Activated CD8-positive, alpha-beta memory T cell treated with anti-CD3 and anti-CD28 coated beads for 48 hours (primary cell): ENCODE results near the gene TUG1.

Source experiments
- DNase-seq, 3 experiments: peaks; one replicate each; pipeline ENCODE4 v3.0.0-alpha.2; 2020; ENCODE audit warnings: low read depth in 2 of 3, low spot score in 2 of 3

TUG1 gene

DNA sequence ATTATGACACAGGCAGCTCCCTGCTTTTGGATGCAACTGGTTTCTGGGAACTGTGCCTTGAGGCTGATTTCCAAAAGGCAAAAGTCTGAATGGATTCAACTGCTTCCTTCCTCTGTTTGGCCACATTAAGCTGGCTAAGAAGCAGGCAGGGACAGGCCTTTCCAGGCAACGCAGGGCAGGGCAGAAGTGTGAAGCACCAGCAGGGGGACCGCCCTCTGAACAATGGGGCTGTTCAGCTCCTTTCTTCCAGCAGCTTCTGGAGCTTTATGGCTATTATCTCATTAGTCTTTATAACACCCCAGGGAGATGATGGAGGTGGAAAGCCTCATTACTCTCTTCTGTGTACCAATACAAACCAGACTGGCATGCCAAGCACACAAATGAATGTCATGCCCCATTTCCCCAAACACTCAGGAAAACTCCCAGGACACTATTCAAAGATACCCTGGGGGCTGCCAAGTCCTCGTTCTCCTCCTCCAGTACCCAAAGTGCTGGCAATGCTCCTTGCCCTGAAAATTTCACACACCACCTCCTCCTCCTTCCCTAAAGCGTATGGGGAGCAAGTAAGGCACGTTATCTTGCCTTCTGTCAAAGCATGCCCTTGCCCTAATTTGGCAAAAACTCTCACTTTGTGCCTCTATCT, 21.8 kb upstream of the TUG1 start:
- DNase-seq = no peak

DNA sequence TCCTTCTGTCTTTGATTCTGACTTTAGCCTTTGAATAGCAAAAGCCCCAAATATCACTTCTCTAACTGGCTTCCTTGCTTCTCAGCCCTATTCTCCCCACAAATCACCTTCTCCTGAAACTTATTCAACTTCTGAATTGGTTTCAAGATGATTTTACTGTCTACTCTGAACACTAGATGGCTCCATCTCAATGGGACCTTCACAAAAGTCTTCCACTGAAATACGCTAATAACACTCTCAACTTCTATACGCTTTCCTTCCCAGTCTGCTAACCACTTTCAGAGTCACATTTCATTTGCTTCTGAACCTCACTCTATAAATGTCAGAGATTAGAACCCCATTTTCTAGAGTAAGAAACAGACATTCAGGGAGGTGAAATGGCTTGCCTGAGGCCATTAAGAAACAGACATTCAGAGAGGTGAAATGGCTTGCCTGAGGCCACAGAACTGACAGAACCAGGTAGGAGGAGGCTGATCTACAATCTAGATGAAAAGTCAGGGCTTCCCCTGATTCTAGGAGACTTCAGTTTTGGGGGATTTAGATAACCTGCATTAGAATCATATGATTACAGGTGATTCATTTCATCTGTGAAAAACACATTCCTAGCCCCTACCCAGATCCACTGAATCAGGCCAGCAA, 21.1 kb upstream of the TUG1 start:
- DNase-seq = no peak

DNA sequence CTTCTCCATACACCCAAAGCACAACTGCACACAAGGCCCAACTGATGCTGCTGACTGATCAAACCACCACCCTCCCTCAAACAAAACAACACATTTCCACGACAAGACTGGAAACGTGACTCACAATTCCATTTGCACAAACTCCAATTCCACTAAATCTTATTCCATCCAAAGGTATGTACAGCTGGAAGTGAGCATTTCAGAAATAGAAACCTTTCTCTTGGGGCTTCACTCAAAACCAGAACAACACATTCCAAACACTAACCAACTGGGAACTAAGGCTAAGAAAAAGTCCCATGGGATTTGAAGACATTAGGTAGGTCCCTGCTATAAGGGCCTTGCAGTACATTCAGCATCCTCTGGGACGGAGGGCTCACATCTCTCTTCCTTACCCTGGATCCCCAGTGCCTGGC, 20.1 kb upstream of the TUG1 start:
- DNase-seq = no peak

DNA sequence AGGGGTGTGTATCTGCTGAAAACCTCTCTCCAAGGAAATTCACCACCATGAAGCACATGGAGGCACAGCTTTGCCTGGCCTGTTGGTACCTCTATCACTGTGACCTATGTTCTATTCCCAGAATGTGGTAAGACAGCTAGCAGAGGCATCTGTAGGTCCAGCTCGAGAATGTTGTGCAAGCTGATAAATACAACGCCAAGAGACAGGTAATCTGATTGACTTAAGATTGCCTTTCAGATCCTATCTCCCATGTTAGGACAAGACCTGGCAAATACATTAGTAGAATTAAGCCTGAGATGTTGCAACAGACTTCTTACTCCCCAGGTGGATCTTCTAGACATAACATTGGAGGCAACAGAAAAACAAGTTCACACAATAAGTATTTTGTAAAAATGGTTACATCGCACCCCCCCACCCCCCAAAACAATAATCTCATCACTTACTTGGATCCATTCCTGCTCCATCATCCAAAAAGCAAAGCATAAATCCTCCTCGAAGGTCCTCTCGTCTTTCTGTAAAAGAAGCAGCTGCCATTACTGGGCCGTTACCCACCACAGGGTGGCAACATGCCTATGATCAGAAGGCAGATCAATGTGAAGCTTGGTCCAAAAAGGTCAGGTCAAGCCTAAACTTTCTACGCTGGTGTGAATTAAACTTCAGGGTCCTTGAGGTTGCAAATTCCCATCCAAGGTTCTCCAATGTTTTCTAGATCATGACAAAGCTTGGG, 19.0 kb upstream of the TUG1 start:
- DNase-seq = no peak

DNA sequence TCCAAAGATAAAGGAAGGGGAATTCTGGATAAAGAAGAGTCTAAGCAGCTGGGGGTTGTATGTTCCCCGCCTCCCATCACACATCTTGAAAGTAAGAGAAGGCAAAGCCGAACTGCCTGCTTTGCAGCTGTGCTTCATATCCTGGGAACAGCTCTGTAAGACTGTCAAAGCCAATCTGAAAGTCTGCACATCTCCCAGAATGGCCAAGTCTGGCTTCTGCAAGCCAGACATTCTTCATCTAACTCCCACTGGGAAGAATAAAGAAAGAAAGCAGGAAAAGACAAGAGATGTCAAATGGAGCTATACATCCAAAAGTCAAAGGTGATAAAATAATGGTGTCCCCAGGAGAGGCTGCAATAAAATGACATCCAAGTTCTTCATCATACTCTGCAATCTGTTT, 15.9 kb upstream of the TUG1 start:
- DNase-seq = no peak

DNA sequence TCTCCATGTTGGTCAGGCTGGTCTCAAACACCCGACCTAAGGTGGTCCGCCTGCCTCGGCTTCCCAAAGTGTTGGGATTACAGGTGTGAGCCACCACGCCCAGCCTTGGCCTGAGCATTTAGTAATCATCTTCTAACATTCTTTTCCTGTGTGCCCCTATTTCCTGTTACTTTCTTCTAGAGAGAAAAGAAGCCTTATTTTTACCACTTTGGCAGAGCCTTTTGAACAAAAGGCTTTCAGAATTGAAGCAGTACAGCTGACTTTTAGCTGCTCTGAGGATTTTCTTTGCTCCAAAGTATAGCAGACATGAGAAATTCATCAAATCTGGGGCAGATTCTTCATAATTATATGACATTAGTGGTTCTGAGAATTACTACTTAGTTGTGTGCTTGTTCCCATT, 13.9 kb upstream of the TUG1 start:
- DNase-seq = no peak

DNA sequence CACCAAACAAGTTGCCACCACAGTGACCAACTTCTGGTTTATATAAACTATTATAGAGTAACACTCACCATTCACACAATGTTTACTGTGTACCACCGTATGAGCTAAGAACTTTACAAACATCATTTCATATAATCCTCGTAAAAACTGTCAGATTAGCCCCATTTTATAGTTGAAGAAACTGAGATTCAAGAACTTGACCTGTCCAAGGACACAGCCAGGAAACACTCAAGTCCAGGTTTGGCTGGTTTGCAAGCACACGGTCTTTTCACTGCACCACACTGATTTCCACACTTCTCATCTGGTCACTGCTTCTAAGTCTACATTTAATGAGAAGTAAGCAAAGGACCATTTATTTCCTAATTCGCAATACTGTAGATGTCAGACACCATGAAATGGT, 4.2 kb upstream of the TUG1 start:
- no peak for DNase-seq

DNA sequence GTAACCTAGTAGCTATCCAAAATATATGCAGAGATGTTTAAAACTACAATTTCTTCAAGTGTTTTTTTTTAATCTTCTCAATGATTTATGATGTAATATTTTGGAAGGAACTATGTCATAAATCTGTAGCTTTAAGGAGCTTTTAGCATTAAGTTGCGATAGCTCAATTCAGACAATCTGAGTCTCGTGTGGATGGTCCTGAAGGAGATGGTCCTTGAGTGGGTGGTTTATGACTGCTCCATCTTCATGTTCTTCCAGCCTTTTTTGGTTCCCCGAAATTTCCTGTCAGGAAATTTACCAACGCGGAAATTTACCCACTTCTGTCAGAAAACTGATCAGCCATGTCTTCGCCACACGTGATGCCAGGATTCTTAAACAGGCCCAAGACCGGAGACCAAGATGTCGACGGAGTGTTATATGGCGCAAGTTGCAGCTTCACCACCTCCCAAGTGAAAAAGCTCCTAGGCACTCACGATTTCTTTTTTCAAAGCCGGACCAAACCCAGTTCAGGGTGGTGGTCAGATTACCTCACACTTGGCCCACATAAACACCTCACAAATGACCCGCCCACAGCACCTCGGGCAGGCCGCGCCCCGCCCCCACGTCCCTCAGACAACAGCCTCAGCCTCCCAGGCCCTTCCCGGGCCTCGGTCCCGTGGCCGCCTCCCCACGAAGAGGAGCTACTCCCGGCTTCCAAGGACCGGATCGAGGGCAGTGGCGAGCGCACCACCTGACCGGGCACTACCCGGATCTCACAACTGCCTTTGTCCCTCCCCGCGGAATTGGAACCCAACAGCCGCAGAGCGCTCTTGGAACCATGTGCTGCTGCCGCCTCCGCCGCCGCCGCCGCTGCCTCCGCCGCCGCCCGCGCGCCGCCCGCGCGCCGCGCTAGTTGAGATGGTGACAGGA, 796 bp upstream of the TUG1 start, which contains the start of gene MORC2:
MORC2 (minus strand) TSS at position 760 of the 909 bp plus-strand sequence. CDS start 885 bp downstream, outside the sequence.
- DNase-seq = peak in 1 of 3 experiments; percentile 1

DNA sequence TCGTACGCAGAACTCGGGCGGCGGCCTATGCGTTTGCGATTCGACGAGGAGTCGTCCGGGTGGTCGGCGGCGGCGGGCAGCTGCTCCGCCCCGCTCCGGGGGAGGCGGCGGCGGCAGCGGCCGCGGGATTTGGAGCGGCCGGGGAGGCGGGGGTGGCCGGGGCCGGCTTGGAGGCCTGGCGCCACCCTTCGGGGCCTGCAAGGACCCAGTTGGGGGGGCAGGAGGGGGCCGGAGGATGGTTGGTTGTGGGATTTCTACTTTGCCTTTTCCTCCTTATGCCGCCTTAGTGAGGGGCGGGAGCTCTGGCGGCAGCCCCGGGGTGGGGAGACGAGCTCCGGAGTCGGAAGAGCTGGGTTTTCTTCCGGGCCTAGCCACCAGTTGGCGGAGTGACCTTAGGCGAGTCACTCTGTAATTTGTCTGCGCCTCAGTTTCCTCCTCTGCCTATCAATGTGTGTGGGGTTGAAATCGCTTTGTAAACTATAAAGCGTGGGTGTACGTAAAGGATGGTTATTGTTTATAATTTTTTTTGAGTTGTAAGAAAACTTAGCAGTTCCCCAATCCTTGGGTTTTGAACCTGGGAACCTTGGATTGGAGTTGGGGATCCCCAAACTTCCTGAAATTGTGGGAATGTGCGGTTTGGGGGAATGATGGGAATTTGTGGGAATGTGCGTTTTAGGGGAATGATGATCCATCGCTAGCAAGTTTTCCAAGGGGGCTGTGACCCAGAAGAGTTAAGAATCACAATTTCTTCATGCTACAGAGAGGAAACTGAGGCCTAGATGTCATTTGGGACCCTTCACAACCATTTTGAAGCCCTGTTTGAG, 679 bp downstream of the TUG1 start:
- peak in 2 of 3 experiments; percentile 16 to 29 for DNase-seq

DNA sequence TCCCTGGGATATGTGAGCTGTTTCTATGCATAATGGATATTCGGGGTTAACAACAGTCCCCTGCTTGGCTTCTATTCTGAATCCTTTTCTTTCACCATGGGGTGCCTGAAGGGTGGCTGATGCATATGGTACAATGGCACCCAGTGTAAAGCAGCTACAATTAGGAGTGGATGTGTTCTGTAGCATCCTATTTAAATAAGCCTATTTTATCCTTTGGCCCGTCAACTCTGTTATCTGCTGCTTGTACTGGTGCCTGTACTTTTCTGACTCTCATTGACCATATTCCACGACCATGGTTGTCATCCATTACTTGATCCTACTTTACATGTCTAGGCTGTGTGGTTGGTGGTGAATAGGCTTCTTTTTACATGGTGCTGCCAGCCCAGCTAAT, 1.3 kb downstream of the TUG1 start:
- DNase-seq = no peak

DNA sequence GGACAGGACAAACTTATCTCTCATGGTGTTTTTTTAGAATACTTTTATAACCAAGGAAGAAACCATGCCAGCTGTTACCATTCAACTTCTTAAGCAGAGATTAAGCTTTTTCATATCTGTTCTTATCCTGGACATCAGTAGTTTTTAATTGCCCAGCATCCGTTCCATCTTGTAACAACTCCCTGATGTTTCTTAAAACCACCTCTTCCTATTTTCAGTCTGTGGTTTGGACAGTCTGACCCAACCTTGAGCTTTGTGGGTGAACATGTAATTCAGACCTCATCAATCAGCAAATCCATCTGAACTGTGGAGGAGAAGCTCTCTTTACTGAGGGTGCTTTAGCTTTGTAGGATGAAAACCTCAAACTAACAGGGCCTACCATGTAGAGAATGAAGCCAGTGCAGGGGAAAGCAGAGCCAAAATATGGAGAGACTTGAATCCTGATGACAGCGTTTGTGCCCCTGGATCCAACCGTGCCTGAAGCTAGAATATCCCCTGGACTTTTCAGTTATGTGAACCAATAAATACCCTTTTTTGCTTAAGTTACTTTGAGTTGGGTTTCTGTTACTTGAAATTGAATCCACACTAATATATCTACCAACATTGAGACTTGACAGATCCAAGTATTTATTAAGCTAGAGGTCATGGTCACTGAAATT, 9.4 kb downstream of the TUG1 start:
- no peak for DNase-seq

DNA sequence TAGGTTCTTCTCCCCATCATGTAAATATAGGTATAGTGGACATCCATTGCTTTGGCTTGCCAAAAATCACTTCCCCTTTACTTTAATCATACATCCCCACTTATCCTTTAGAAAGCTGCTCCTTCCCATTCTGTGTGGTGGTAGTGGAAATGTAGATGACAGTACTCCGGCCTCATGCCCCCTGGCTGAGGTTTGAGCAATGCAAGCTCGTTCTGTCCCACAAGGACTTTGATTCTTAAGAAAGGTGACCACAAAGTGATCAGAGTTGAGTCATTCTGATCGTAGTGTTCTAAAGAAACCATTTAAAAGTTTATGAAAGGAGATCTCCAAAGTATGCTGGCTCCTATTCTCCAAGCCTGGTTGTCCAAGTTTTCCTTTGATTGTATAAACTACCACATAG, 10.9 kb downstream of the TUG1 start:
- no peak for DNase-seq

DNA sequence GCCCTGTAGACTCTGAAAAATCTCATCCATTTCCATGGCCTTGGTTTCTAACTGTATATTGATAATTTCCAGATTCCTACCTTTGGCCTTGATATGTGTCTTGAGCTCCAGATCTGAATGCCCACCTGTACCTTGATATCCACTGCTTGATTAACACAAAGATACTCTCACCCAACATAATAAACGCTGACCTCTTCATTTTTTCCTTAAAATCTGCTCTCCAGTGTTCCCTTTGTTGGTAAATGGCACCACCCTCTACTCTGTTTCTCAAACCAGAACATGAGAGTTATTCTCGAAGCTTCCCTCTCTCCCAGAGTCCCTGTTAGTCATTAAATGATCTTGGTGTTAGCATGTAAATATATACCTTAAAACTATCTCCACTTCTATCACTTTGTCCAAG, 13.4 kb downstream of the TUG1 start:
- no peak for DNase-seq

DNA sequence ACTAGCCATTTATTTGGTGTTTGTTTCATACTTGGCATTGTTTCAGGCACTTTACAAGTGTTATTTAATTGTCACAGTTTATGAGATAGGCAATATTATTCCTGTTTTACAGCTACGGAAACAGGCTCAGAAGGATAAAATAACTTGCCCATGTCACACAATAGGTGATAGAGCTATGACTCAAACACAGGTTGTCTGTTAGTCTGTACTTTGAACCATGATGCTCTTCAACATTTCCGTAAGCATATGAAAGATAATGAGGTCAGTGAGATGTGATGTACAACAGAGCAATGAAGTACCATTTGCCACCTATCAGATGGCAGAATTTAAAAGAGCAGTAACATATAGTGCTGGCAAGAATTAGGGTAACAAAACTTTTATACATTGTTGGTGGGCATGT, 15.3 kb downstream of the TUG1 start:
- no peak for DNase-seq

DNA sequence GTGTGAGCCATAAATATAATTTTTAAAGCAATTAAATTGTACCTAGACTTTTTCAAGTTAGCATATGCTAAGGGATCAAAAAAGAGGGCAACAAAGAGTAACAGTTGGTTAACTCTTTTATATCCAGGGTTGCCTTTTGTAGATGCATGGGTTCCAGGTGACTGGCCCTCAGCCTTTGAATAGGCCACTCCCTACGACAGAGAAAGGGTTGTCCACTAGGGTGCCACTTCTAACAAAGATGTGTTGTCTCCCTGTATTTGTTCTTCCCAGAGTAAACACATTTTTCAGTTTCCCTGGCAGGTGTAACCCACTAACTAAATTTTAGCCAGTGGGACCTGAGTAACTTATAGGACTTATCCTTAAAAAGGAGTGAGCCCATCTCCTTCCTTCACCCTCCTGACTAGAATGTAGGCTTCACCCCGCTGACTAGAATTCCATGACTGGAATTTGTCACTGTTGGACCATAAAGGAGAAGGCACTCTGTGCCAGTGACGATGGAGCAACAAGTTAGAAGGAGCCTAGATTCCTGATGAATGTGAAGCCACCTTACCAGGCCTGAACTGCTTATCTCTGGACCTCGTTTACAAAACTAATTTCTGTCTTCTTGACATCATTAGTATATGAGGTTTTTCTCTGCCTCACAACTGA, 16.6 kb downstream of the TUG1 start:
- no peak for DNase-seq

DNA sequence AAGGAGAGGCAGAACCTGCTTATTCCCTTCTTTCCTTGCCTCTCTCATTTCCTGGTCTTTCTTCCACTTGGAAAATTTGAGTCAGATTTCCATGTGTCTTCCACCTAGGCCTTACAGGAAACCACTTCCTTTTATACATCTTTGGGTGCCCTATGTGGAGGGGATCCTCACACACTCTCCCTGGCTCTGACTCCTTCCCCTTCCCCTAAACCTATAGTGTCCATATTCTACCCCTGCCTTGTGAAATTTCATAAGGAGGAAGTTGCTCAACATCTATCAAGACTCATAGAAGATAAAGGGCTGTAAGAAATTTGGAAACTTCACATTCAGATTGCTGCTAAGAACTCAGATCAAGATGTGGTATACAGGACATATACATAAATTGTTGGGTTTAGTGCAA, 20.4 kb downstream of the TUG1 start:
- no peak for DNase-seq

DNA sequence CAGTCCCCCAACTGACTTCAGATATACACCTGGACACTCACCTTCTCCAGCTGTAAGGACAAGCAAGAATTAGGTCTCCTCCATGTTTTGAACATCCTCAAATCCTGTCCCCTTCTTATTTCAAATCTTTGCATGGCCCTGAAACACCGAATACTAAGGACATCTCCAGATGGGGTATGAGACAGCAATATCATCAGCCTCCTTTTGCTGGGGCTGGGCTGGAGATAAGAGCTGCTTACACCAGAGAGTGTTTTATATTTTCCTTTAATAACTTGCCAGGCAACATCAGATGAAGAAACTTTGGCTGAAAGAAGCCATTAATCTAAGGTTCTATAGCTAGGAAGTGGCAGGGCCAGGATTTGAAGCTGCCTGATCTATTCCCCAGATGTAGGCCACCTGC, 21.6 kb downstream of the TUG1 start:
- no peak for DNase-seq

DNA sequence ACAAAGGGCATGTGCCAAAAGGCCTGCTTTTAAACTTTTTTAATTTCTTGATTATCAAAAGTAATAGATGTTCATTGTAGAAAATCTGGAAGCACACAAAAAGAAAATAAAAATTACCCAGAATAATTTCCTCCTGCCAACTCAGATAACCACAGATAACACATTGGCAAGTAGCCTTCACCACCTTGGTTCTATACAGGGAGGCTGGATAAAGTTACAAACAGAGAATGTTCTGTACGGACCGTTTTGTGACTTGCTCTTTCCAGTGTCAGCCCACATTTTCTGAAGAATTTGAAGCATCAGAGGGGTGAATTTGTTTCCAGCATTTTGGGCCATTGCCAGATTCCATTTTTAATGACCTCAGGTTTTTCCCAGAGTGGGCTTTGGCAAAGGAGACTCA, 23.5 kb downstream of the TUG1 start:
- no peak for DNase-seq

DNA sequence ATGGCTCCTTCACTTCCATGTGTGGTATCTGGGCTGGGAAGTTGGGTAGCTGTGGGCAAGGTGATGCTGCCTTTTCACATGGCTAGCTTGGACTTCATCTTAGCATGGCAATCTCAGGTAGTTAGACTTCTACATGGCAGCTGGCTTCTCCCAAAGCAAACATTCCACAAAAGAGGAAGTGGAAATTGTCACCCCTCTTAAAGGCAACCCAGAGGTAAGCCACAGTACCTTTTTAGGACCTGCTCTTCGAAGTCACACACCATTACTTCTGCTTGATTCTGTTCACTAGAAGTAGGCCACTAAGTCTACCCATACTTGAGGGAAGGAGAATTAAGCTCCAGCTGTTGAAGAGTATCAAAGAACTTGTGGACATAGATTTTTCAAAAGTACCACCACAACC, 25.9 kb downstream of the TUG1 start:
- no peak for DNase-seq

DNA sequence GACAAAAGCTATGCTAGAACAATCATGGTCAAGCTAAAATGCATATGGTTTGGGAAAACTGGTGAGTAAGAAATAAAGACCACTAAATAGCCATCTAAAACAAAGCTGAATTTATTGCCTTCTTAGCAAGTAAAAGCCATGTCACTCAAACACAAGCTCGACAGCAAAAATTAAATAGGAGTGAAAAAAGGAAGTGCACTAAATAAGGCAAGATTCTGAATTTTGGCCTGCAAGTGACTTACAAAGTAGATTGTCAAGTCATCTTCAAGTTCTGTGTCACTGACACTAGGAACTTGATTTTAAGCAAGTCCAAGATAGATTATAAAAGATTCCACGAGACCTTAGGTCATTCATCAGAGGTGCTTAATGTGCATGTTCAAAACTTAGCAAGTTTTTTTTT, 27.4 kb downstream of the TUG1 start:
- DNase-seq = no peak
